Aorta (tissue), 5 donors: ENCODE measurements around the gene MYH16. TPM values are rescaled to one million over a fixed set of nuclear protein-coding genes. Genes with fewer than 3 reads are reported as not detected.
"Not testable (repeated sequence)": the region's sequence is repeated elsewhere in the genome, so short reads cannot be mapped to it uniquely, and the experiment has no call there.

Source experiments
- ATAC-seq: fragments of 200-7000 bp; cut with Tn5 transposase; one replicate; pipeline ENCODE4 v1.9.1; 2022; ENCODE audit warnings: moderate library complexity; ENCODE audit not compliant: low FRiP score
- DNase-seq, 2 donors: peaks; one replicate each; pipeline ENCODE4 v3.0.0-alpha.2; 2020
- H3K27ac ChIP-seq, 2 donors: one replicate each; pipeline ENCODE4 v1.5.1; 2013; ENCODE audit warnings: low read length in 2 of 2, mild to moderate bottlenecking in 2 of 2, moderate library complexity in 2 of 2, control low read depth in 1 of 2, inconsistent platforms in 1 of 2, low read depth in 1 of 2
- H3K27me3 ChIP-seq, 2 donors: one replicate each; pipeline ENCODE4 v1.6.1; 2013; ENCODE audit warnings: control low read depth in 1 of 2, low read length in 1 of 2, mild to moderate bottlenecking in 1 of 2, moderate library complexity in 1 of 2; ENCODE audit not compliant: insufficient read depth in 2 of 2, control insufficient read depth in 1 of 2
- H3K36me3 ChIP-seq, 2 donors: one replicate each; pipeline ENCODE4 v1.6.1; 2013; ENCODE audit warnings: control low read depth in 1 of 2, low read length in 1 of 2, mild to moderate bottlenecking in 1 of 2; ENCODE audit not compliant: insufficient read depth in 2 of 2, control insufficient read depth in 1 of 2
- H3K4me1 ChIP-seq, 2 donors: one replicate each; pipeline ENCODE4 v1.6.1; 2013; ENCODE audit warnings: low read length in 2 of 2, control low read depth in 1 of 2, mild to moderate bottlenecking in 1 of 2, moderate library complexity in 1 of 2; ENCODE audit not compliant: insufficient read depth in 2 of 2, control insufficient read depth in 1 of 2
- H3K4me3 ChIP-seq, 2 donors: one replicate each; pipeline ENCODE4 v1.5.1; 2013; ENCODE audit warnings: low read length in 2 of 2, control low read depth in 1 of 2, mild to moderate bottlenecking in 1 of 2
- H3K9me3 ChIP-seq: one replicate; pipeline ENCODE4 v1.6.1; 2013; ENCODE audit warnings: mild to moderate bottlenecking, low read length; ENCODE audit not compliant: control insufficient read depth
- WGBS, 2 donors: extraction: QIAGEN DNeasy Blood & Tissue Kit; methylation state at CpG; one replicate each; pipeline ENCODE4 v1.1.7; 2013; 5-methylcytosine and 5-hydroxymethylcytosine counted together
- intact Hi-C, 2 donors: fragments of 100-400 bp; cut with DNase I; formaldehyde crosslinking; loops; one replicate each; pipeline versions ENCODE4 v1.14.2 to v1.15.0; 2022
- polyA plus RNA-seq, 2 donors: library from polyadenylated mRNA; stranded (reverse); fragments of 200-250 nt; gene quantifications; one replicate each; pipeline ENCODE4 v1.2.3, GENCODE V29; 2013
- total RNA-seq, 2 donors: library from RNA; stranded (reverse); fragmentation: NEBNext Ultra II Directional; extraction: Animal tissue kit (Norgen Biotek cat#: 25700); gene quantifications; one replicate each; pipeline ENCODE4 v1.2.1, GENCODE V29; 2021
- donor health status: healthy with polysubstance abuse.
- donor health status: Bipolar disorder and iron deficiency.
- donor health status: DM: no; HTN: no; CAD: no.
- donor health status: DM: no; HTN: no; CAD: no.
- donor health status: DM: yes; HTN: yes; CAD: no.

The MYH16 gene
- total and polyA plus RNA-seq, 4 donors, result 0.29 TPM; not detected in 3

DNA sequence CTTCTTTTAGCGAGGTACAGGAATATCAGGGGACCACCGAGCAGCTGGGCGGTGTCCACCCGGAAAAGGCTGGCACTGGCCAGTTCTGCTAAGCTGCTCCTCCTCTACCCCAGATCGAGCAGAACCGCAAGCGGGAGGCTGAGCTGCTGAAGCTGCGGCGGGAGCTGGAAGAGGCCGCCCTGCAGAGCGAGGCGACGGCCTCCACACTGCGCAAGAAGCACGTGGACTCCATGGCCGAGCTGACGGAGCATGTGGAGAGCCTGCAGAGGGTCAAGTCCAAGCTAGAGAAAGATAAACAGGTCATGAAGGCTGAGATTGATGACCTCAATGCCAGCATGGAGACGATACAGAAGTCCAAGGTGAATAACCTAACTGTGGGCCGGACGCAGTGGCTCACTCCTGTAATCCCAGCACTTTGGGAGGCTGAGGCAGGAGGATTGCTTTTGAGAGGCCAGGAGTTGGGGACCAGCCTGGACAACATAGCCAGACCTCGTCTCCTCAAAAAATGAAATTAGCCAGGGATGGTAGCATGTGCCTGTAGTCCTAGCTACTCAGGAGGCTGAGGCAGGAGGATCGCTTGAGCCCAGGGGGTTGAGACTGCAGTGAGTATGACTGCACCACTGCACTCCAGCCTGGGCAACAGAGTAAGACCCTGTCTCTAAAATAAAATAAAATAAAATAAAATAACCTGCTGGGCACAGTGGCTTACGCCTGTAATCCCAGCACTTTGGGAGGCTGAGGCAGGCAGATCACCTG, 15.3 kb downstream of the MYH16 start:
- H3K27ac ChIP-seq, result no peak overlapping the region
- no peak for ATAC-seq
- H3K9me3 ChIP-seq, result no peaks in the 10 kb centered on the region
- H3K27me3 ChIP-seq, result no peaks in the 10 kb centered on the region
- 90 to 91% methylated on average over 23 of the region's 23 CpGs for WGBS, 2 donors
- no peaks in the 10 kb centered on the region for H3K4me1 ChIP-seq
- H3K36me3 ChIP-seq, result no peaks in the 10 kb centered on the region
- no peak for DNase-seq
- intact Hi-C loops, result no loop called here
- H3K4me3 ChIP-seq, result no peak overlapping the region

DNA sequence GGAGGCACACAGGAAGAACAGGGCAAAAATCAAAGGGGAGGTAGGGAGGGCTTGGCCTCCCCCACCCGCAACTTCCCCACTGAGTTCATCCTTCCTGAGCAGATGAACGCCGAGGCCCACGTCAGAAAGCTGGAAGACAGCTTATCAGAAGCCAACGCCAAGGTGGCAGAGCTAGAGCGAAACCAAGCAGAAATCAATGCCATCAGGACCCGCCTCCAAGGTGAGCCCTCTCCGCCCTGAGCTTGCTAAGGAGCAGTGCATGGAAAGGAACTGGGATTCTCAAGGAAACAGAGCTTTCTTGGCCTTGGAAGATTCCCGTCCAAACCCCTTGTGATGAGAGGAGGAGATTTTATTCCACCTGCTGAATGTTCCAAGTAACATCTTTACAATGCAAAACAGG, 16.5 kb downstream of the MYH16 start:
- no peaks in the 10 kb centered on the region for H3K27me3 ChIP-seq
- DNase-seq (no peak), ATAC-seq (no peak)
- intact Hi-C loops, result no loop called here
- H3K36me3 ChIP-seq, result no peaks in the 10 kb centered on the region
- H3K27ac ChIP-seq, result no peak overlapping the region
- H3K4me1 ChIP-seq, result no peaks in the 10 kb centered on the region
- 77 to 78% methylated on average over 9 of the region's 9 CpGs for WGBS, 2 donors
- no peaks in the 10 kb centered on the region for H3K9me3 ChIP-seq
- no peak overlapping the region for H3K4me3 ChIP-seq

DNA sequence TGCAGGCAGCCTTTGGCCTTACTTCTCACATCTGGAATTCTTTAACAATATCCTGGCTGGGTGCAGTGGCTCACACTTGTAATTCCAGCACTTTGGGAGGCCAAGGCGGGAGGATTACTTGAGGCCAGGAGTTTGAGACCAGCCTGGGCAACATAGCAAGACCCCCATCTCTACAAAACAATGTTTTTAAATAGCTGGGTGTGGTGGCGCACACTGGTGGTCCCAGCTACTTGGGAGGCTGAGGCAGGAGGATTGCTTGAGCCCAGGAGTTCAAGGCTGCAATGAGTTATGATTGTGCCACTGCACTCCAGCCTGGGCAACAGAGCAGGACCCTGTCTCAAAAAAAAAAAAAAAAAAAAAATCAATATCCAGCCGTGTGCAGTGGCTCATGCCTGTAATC, 17.5 kb downstream of the MYH16 start:
- H3K27ac ChIP-seq, DNase-seq, H3K9me3 ChIP-seq, ATAC-seq, H3K4me1 ChIP-seq, H3K4me3 ChIP-seq, H3K36me3 ChIP-seq, intact Hi-C loops, H3K27me3 ChIP-seq: not testable (repeated sequence)
- WGBS, 2 donors, result 93 to 97% methylated on average over 3 of the region's 3 CpGs

DNA sequence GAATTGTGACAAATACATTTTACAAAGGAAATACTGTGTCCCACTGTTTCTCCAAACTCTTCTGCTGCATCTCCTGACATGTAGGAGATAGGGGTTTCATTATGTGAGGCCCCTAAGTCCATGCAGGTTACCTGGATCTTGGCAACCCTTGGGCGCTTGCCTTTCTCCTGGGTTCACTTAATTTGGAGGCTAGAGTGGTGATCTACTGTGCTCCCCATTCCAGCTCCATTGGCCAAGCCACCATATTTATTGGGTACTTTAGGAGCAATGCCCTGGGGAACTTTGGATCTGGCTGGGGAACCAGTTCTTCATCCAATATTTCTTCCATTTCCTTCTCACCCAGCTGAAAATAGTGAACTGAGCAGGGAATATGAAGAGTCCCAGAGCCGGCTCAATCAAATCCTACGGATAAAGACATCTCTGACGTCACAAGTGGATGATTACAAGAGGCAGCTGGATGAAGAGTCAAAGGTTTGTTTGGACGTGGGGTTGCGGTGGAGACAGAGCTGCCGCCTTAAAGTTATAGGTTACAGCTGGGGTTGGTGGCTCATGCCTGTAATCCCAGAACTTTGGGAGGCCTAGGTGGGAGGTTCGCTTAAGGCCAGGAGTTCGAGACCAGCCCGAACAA, 18.5 kb downstream of the MYH16 start:
- Histone ChIP-seq H3K9me3 (no peaks in the 10 kb centered on the region), H3K4me1 (no peaks in the 10 kb centered on the region), H3K36me3 (no peaks in the 10 kb centered on the region), H3K27ac (no peak overlapping the region), H3K4me3 (no peak overlapping the region), H3K27me3 (no peaks in the 10 kb centered on the region)
- intact Hi-C loops, result no loop called here
- no peak for DNase-seq
- no peak for ATAC-seq
- 88 to 90% methylated on average over 10 of the region's 10 CpGs for WGBS, 2 donors

DNA sequence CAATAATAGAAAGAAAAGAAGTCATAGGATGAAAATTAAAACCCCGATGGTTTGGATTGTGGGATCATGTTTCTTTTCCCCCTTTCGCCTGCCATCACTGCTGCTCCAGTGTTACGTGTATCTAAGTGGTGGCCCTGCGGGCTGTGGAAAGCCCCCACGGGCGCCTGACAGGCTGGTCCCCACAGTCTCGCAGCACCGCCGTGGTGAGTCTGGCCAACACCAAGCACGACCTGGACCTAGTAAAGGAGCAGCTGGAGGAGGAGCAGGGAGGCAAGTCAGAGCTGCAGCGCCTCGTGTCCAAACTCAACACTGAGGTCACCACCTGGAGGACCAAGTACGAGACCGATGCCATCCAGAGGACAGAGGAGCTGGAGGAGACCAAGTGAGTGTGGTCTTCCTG, 19.5 kb downstream of the MYH16 start:
- Histone ChIP-seq H3K4me1 (no peaks in the 10 kb centered on the region), H3K27ac (no peak overlapping the region), H3K36me3 (no peaks in the 10 kb centered on the region), H3K27me3 (no peaks in the 10 kb centered on the region), H3K4me3 (no peak overlapping the region), H3K9me3 (no peaks in the 10 kb centered on the region)
- 88 to 92% methylated on average over 14 of the region's 14 CpGs for WGBS, 2 donors
- no peak for DNase-seq
- intact Hi-C loops, result no loop called here
- no peak for ATAC-seq

DNA sequence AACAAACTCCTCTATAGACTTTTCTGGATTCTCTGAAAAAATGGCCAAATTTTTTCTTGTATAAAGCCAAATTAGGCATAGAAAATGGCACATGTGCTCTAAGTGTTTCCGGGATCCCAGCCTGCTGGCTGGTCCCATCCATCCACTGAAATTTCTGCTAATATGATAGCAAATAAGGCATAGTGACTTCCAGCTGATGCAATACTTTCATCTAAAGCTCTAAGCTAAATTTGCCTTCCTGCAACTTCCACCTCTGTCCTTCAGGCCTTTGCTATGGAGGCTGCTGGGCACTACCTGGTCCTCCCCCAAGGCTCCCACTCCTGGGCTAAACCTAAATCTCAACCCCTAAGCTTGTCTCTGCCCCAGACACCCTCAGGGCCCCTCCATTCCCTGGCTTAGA, 20.5 kb downstream of the MYH16 start:
- ATAC-seq (no peak), DNase-seq (no peak)
- intact Hi-C loops, result no loop called here
- H3K9me3 ChIP-seq, result no peaks in the 10 kb centered on the region
- H3K27me3 ChIP-seq, result no peaks in the 10 kb centered on the region
- H3K27ac ChIP-seq, result no peak overlapping the region
- H3K4me1 ChIP-seq, result no peaks in the 10 kb centered on the region
- H3K36me3 ChIP-seq, result no peaks in the 10 kb centered on the region
- H3K4me3 ChIP-seq, result no peak overlapping the region
- 92% methylated on average over 1 of the region's 1 CpG for WGBS, 2 donors

DNA sequence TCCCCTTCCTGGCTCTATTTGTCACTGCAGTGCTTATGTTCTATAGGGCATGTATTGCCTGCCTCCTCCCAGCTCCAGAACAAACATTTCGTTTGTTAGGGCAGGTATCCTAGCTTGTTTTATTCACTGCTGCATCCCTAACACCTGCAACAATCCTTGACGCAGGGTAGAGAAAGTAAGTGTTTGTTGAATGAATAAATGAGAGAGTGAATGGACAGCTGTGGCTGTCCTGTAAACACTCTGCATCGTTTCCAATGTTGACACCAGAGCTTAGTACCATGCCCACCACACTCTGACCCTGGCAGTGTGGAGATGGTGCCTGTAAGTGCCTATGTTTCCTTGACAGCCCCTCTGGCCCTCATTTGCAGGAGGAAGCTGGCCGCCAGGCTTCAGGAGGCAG, 21.0 kb downstream of the MYH16 start:
- no peaks in the 10 kb centered on the region for H3K4me1 ChIP-seq
- WGBS, 2 donors, result 85 to 86% methylated on average over 4 of the region's 4 CpGs
- no peaks in the 10 kb centered on the region for H3K36me3 ChIP-seq
- H3K27me3 ChIP-seq, result no peaks in the 10 kb centered on the region
- H3K27ac ChIP-seq, result no peak overlapping the region
- H3K9me3 ChIP-seq, result no peaks in the 10 kb centered on the region
- ATAC-seq (no peak), DNase-seq (no peak)
- H3K4me3 ChIP-seq, result no peak overlapping the region
- intact Hi-C loops, result no loop called here

DNA sequence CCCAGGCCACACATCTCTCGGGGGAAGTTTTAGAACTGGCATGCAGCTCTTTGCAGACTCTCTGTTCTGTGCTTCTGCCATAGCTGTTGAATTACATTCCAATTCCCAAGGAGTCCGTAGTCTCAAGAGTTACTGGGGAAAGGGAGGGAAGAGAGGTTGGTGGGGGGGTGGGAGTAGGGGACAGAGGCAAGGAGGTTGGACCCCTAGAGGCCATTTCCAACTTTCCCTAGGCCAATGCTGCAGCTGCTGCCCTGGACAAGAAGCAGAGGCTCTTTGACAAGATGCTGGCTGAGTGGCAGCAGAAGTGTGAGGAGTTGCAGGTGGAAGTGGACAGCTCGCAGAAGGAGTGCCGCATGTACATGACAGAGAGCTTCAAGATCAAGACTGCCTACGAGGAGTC, 23.8 kb downstream of the MYH16 start:
- Histone ChIP-seq H3K27me3 (no peaks in the 10 kb centered on the region), H3K36me3 (no peaks in the 10 kb centered on the region), H3K27ac (no peak overlapping the region), H3K4me3 (no peak overlapping the region), H3K4me1 (no peaks in the 10 kb centered on the region), H3K9me3 (no peaks in the 10 kb centered on the region)
- 84 to 85% methylated on average over 5 of the region's 5 CpGs for WGBS, 2 donors
- ATAC-seq (no peak), DNase-seq (no peak)
- intact Hi-C loops, result no loop called here

DNA sequence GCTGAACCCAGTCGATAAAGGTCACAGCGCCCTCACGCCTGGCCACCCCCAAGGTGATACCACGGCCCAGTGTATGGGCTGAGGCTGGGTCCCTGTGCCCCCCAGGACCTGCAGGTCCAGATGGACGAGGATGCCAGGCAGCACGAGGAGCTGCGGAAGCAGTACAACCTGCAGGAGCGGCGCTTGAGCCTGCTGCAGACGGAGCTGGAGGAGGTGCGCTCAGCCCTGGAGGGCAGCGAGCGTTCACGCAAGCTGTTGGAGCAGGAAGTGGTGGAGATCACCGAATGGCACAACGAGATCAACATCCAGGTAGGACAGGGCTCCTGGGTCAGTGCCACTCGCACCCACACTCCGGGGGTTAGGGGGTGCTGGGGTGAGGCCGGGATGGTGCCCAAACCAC, 28.9 kb downstream of the MYH16 start:
- WGBS, 2 donors, result 90 to 92% methylated on average over 19 of the region's 19 CpGs
- no peak overlapping the region for H3K4me3 ChIP-seq
- H3K36me3 ChIP-seq, result no peaks in the 10 kb centered on the region
- H3K9me3 ChIP-seq, result no peaks in the 10 kb centered on the region
- ATAC-seq (no peak), DNase-seq (no peak)
- H3K27ac ChIP-seq, result no peak overlapping the region
- no peaks in the 10 kb centered on the region for H3K27me3 ChIP-seq
- intact Hi-C loops, result no loop called here
- H3K4me1 ChIP-seq, result no peaks in the 10 kb centered on the region
